Stimulated activated CD8-positive, alpha-beta memory T cell treated with anti-CD3 and anti-CD28 coated beads, Interleukin-7, amount 100 ng/mL, for 24 hours (primary cell): Measurements from ENCODE around the gene VTI1B.
"Not testable (repeated sequence)": the region's sequence is repeated elsewhere in the genome, so short reads cannot be mapped to it uniquely, and the experiment has no call there.

Experiments
- DNase-seq: peaks from one replicate; pipeline ENCODE4 v3.0.0-alpha.2; 2020; ENCODE audit warnings: low read depth

The VTI1B gene

GRCh38 chr14:67674480-67675218, at the start of gene VTI1B:
Gene VTI1B, minus strand, starts transcription at chr14:67674632. Its CDS starts 143 bp downstream, at chr14:67674489.
- peak; percentile 37 for DNase-seq

- DNase-seq = no peak
These were observed 47.9 kb upstream of the VTI1B start for GRCh38 chr14:67722293-67722692.

GRCh38 chr14:67721875-67722274, 47.4 kb upstream of the VTI1B start:
- DNase-seq = no peak

GRCh38 chr14:67719866-67720265, 45.4 kb upstream of the VTI1B start:
- DNase-seq = no peak

- DNase-seq = not testable (repeated sequence)
These were observed 45.0 kb upstream of the VTI1B start for GRCh38 chr14:67719385-67719784.

GRCh38 chr14:67718265-67718664, 43.8 kb upstream of the VTI1B start:
- DNase-seq = no peak

- no peak for DNase-seq
These were observed 42.6 kb upstream of the VTI1B start for GRCh38 chr14:67717048-67717447.

- no peak for DNase-seq
These were observed 35.8 kb upstream of the VTI1B start for GRCh38 chr14:67710209-67710608.

GRCh38 chr14:67709796-67710195, 35.4 kb upstream of the VTI1B start:
- not testable (repeated sequence) for DNase-seq

GRCh38 chr14:67709346-67709745, 34.9 kb upstream of the VTI1B start:
- not testable (repeated sequence) for DNase-seq

- DNase-seq = no peak
These were observed 30.8 kb upstream of the VTI1B start for GRCh38 chr14:67705211-67705610.

- DNase-seq = no peak
These were observed 30.2 kb upstream of the VTI1B start for GRCh38 chr14:67704484-67705089.

- DNase-seq = no peak
These were observed 29.6 kb upstream of the VTI1B start for GRCh38 chr14:67703997-67704396.

GRCh38 chr14:67701492-67701891, 27.1 kb upstream of the VTI1B start, which contains the start of gene RDH12:
Gene RDH12, plus strand, starts transcription at chr14:67701886. Its CDS starts 20,757 bp downstream, at chr14:67722643.
- not testable (repeated sequence) for DNase-seq

GRCh38 chr14:67698179-67698578, 23.7 kb upstream of the VTI1B start:
- DNase-seq = no peak

GRCh38 chr14:67697006-67697405, 22.6 kb upstream of the VTI1B start:
- no peak for DNase-seq

GRCh38 chr14:67695394-67695949, 21.0 kb upstream of the VTI1B start, which contains the start of gene RDH11:
Gene RDH11, minus strand, starts transcription at chr14:67695764. Its CDS starts 61 bp downstream, at chr14:67695703.
- peak; percentile 54 for DNase-seq

GRCh38 chr14:67694791-67695393, 20.5 kb upstream of the VTI1B start:
- peak; percentile 45 for DNase-seq

- no peak for DNase-seq
These were observed 15.6 kb upstream of the VTI1B start for GRCh38 chr14:67690011-67690410.

- DNase-seq = no peak
These were observed 9.4 kb upstream of the VTI1B start for GRCh38 chr14:67683842-67684241.

GRCh38 chr14:67680941-67681340, 6.5 kb upstream of the VTI1B start:
- DNase-seq = no peak

- DNase-seq = no peak
These were observed 5.7 kb upstream of the VTI1B start for GRCh38 chr14:67680121-67680602.

GRCh38 chr14:67679006-67679405, 4.6 kb upstream of the VTI1B start:
- no peak for DNase-seq
